Neural progenitor cell (in vitro differentiated cells): ENCODE data around the gene GNG4. TPM values are rescaled to one million over a fixed set of nuclear protein-coding genes. Genes with fewer than 3 reads are reported as not detected.

ENCODE experiments used
- DNase-seq: peaks from one replicate; pipeline ENCODE4 v3.0.0-alpha.2; 2016; ENCODE audit warnings: low spot score
- H2AFZ ChIP-seq: fragments of 200-600 bp; sonication (generic); replicated peaks from 2 replicates; pipeline ENCODE4 v1.6.1; 2016; ENCODE audit warnings: antibody characterized with exemption
- H3F3A ChIP-seq: fragments of 200-600 bp; sonication (generic); 2 replicates; pipeline ENCODE4 v1.6.1; 2016; ENCODE audit warnings: antibody characterized with exemption, low read depth
- H3K27ac ChIP-seq: fragments of 200-600 bp; sonication (generic); 2 replicates; pipeline ENCODE4 v1.5.1; 2016; ENCODE audit warnings: mild to moderate bottlenecking
- H3K27me3 ChIP-seq: fragments of 200-600 bp; sonication (generic); 2 replicates; pipeline ENCODE4 v1.6.1; 2016; ENCODE audit warnings: mild to moderate bottlenecking, moderate library complexity
- H3K36me3 ChIP-seq: fragments of 200-600 bp; sonication (generic); 2 replicates; pipeline ENCODE4 v1.5.1; 2016
- H3K4me1 ChIP-seq: fragments of 200-600 bp; sonication (generic); 2 replicates; pipeline ENCODE4 v1.6.1; 2016; ENCODE audit warnings: mixed run types
- H3K4me2 ChIP-seq: fragments of 200-600 bp; sonication (generic); 2 replicates; pipeline ENCODE4 v1.6.1; 2016
- H3K4me3 ChIP-seq: fragments of 200-600 bp; sonication (generic); 2 replicates; pipeline ENCODE4 v1.5.1; 2016
- H3K79me2 ChIP-seq: fragments of 200-600 bp; sonication (generic); 2 replicates; pipeline ENCODE4 v1.6.1; 2016; ENCODE audit warnings: low read depth
- H3K9ac ChIP-seq: fragments of 200-600 bp; sonication (generic); 2 replicates; pipeline ENCODE4 v1.6.1; 2016
- H3K9me3 ChIP-seq: fragments of 200-600 bp; sonication (generic); 2 replicates; pipeline ENCODE4 v1.5.1; 2016; ENCODE audit warnings: low read depth
- H4K20me1 ChIP-seq: fragments of 200-600 bp; sonication (generic); 2 replicates; pipeline ENCODE4 v1.6.1; 2016; ENCODE audit warnings: low read depth
- H3K27ac Mint-ChIP-seq: 3 replicates; pipeline ENCODE4 v1.8.0; 2021; ENCODE audit warnings: mixed read lengths
- H3K27me3 Mint-ChIP-seq: 2 replicates; pipeline ENCODE4 v1.8.0; 2022; ENCODE audit warnings: low read depth, mild to moderate bottlenecking, inconsistent platforms, moderate library complexity, mixed read lengths; ENCODE audit not compliant: insufficient read depth
- H3K36me3 Mint-ChIP-seq: 3 replicates; pipeline ENCODE4 v1.8.0; 2021; ENCODE audit warnings: mixed read lengths
- H3K4me1 Mint-ChIP-seq: 3 replicates; pipeline ENCODE4 v1.8.0; 2021; ENCODE audit warnings: mixed read lengths
- H3K4me3 Mint-ChIP-seq: 3 replicates; pipeline ENCODE4 v1.8.0; 2021; ENCODE audit warnings: mild to moderate bottlenecking, moderate library complexity, mixed read lengths
- H3K9me3 Mint-ChIP-seq: 3 replicates; pipeline ENCODE4 v1.8.0; 2020; ENCODE audit warnings: mixed read lengths
- EZH2 ChIP-seq: fragments of 200-600 bp; sonication (generic); IDR thresholded peaks from 2 replicates; pipeline ENCODE4 v1.6.1; 2017; ENCODE audit warnings: antibody characterized with exemption, mild to moderate bottlenecking, moderate library complexity
- EZH2phosphoT487 ChIP-seq: fragments of 200-600 bp; sonication (generic); IDR thresholded peaks from 2 replicates; pipeline ENCODE4 v1.6.1; 2017; ENCODE audit warnings: antibody characterized with exemption
- small RNA-seq: library from RNA; depleted of rRNA; stranded (forward); fragments of <200 nt; gene quantifications from one replicate; pipeline ENCODE3, GENCODE V24; 2015
- total RNA-seq: library from RNA; depleted of rRNA; stranded (reverse); fragments of >200 nt; gene quantifications from 2 replicates; pipeline ENCODE4 v1.2.3, GENCODE V29; 2015; ENCODE audit warnings: low replicate concordance
- TF ChIP-seq, protein P1 (sequence below): fragments of 200-600 bp; sonication (generic); IDR thresholded peaks from 2 replicates; pipeline ENCODE4 v1.5.1; 2017; ENCODE audit warnings: antibody characterized with exemption, mild to moderate bottlenecking

The GNG4 gene
- total RNA-seq, 1 donor from 2014 or later, result 14.9 TPM

DNA sequence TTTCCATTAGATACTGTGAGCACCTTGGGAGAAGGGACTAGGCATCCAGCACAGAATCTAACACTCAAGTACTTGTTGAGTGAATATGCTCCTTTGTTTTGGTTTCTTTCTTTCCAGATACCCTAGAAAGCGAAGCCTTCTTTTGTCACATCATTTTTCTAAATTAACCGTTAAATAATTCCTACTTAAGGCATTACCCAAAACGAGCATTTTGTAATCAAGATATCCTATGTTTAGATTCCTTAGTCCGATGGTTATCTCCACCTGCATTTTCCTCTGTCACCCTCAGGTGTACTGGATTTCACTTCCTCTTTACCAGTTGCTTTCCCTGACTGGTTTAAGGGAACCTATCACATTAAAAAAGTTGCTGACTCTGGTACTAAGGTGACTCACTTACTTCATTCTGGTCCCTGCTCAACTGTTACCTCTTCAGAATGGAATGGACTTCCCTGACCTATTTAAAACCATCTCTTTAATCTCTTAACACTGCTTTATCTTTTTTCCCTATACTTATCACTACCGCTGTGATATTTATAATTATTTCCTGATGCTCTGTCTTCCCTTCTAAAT lies 148.5 kb downstream of the GNG4 start:
- Histone ChIP-seq H3K9ac (no peak overlapping the region), H4K20me1 (peaks cover 36% of the 10 kb centered on the region), H3K27me3 (no peaks in the 10 kb centered on the region), H3K36me3 (no peaks in the 10 kb centered on the region), H3K27ac (no peak overlapping the region), H3K4me2 (no peak overlapping the region), H2AFZ (no peak overlapping the region), H3K9me3 (no peaks in the 10 kb centered on the region), H3K4me1 (peaks cover 10% of the 10 kb centered on the region), H3K79me2 (peaks cover 77% of the 10 kb centered on the region), H3F3A (peaks cover 39% of the 10 kb centered on the region), H3K4me3 (no peak overlapping the region)
- Mint-ChIP-seq H3K9me3 (no peaks in the 10 kb centered on the region), H3K27me3 (peaks cover 2% of the 10 kb centered on the region), H3K36me3 (peaks cover 3% of the 10 kb centered on the region), H3K4me1 (peaks cover 16% of the 10 kb centered on the region), H3K4me3 (no peak overlapping the region), H3K27ac (no peak overlapping the region)
- TF ChIP-seq EZH2phosphoT487 (no peak), EZH2 (no peak)
- TF ChIP-seq, protein P1, sequence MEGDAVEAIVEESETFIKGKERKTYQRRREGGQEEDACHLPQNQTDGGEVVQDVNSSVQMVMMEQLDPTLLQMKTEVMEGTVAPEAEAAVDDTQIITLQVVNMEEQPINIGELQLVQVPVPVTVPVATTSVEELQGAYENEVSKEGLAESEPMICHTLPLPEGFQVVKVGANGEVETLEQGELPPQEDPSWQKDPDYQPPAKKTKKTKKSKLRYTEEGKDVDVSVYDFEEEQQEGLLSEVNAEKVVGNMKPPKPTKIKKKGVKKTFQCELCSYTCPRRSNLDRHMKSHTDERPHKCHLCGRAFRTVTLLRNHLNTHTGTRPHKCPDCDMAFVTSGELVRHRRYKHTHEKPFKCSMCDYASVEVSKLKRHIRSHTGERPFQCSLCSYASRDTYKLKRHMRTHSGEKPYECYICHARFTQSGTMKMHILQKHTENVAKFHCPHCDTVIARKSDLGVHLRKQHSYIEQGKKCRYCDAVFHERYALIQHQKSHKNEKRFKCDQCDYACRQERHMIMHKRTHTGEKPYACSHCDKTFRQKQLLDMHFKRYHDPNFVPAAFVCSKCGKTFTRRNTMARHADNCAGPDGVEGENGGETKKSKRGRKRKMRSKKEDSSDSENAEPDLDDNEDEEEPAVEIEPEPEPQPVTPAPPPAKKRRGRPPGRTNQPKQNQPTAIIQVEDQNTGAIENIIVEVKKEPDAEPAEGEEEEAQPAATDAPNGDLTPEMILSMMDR, result no peak
- no peak for DNase-seq

Small RNA genes within 50 kb of the gene (small RNA-seq; reads per million reads assigned to genes)
- not detected for gene MTCO3P46
- not detected for gene MTND4LP21

Other genes with a start within 250 kb of the GNG4 start
- 42.7 and 43.0 TPM in 2 replicates for gene B3GALNT2, start 145.3 kb downstream of the GNG4 start, total RNA-seq
- 0.82 and 1.5 TPM in 2 replicates for gene LYST, start 217.1 kb upstream of the GNG4 start, total RNA-seq